HG02943 (cell line): ENCODE measurements around the gene FGF21.
"Not testable (repeated sequence)": the region's sequence is repeated elsewhere in the genome, so short reads cannot be mapped to it uniquely, and the experiment has no call there.

Experiments used
- ATAC-seq: cut with Tn5 transposase; IDR thresholded peaks from one replicate; pipeline ENCODE4 v1.9.1; 2021; ENCODE audit warnings: mild to moderate bottlenecking, low read depth, moderate library complexity; ENCODE audit not compliant: unreplicated experiment

Gene FGF21

GRCh38 chr19:48780631-48781391, 25.5 kb downstream of the FGF21 start:
- no peak for ATAC-seq

GRCh38 chr19:48784527-48784926, 29.2 kb downstream of the FGF21 start:
- ATAC-seq, result no peak

GRCh38 chr19:48786422-48786821, 31.1 kb downstream of the FGF21 start:
- ATAC-seq, result not testable (repeated sequence)

GRCh38 chr19:48787331-48787730, 32.0 kb downstream of the FGF21 start:
- not testable (repeated sequence) for ATAC-seq

- ATAC-seq, result no peak
Measured at GRCh38 chr19:48793271-48793670, 37.9 kb downstream of the FGF21 start.

- no peak for ATAC-seq
Measured at GRCh38 chr19:48794291-48794690, 39.0 kb downstream of the FGF21 start.

GRCh38 chr19:48795055-48795684, 39.8 kb downstream of the FGF21 start:
- peak; percentile 77 for ATAC-seq

GRCh38 chr19:48795685-48796070, 40.4 kb downstream of the FGF21 start:
- no peak for ATAC-seq

GRCh38 chr19:48796298-48797083, 41.2 kb downstream of the FGF21 start:
- ATAC-seq, result no peak

GRCh38 chr19:48797103-48797502, 41.8 kb downstream of the FGF21 start:
- no peak for ATAC-seq

GRCh38 chr19:48798937-48799336, 43.6 kb downstream of the FGF21 start:
- ATAC-seq, result no peak

- no peak for ATAC-seq
Measured at GRCh38 chr19:48799358-48800300, 44.3 kb downstream of the FGF21 start.

- no peak for ATAC-seq
Measured at GRCh38 chr19:48802623-48803022, 47.3 kb downstream of the FGF21 start.

- no peak for ATAC-seq
Measured at GRCh38 chr19:48804496-48804895, 49.2 kb downstream of the FGF21 start.

- ATAC-seq, result no peak
Measured at GRCh38 chr19:48805452-48805851, 50.1 kb downstream of the FGF21 start.

- ATAC-seq, result no peak
Measured at GRCh38 chr19:48806518-48806817, 51.1 kb downstream of the FGF21 start.

GRCh38 chr19:48806818-48807589, 51.7 kb downstream of the FGF21 start:
- no peak for ATAC-seq

GRCh38 chr19:48807590-48808308, 52.4 kb downstream of the FGF21 start:
- no peak for ATAC-seq
